ENCODE measurements around the gene VOPP1.

VOPP1 gene

GRCh38 chr7:55520426-55521140 is 51.7 kb downstream of the VOPP1 start:
- TF ChIP-seq CTCF (IDR thresholded peaks at IDR 0.05; ENCODE audit: extremely low read depth, insufficient read depth, missing control alignments) = no peak
- in situ Hi-C loops (cut with MboI; ENCODE audit: low pct_unique_long_range_greater_than_20kb, low sequenced_read_pairs, unreplicated experiment) = no loop called here
- DNase-seq (ENCODE audit: low spot score) = no peak

DNA sequence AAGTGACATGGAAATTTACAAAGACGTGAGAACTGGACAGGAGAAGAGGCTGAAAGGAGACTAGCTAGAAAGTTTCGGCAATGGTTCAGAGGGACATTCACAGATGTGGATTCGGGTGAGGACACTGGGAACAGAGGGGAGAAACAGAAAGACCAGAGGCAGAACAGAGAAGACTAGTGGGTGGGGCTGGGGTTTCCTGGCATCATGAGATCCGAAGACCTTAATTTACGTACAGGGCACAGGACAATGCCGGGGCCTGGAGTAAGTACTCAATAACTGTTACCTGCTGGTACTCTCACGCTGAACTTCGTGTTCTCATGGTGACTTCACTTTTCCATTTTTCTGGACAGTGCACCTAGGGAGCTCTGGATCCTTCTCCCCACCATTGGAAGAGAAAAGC is 53.5 kb downstream of the VOPP1 start:
- no peak for DNase-seq (ENCODE audit: low spot score)
- in situ Hi-C loops (cut with MboI; ENCODE audit: low pct_unique_long_range_greater_than_20kb, low sequenced_read_pairs, unreplicated experiment) = no loop called here
- no peak for TF ChIP-seq CTCF (IDR thresholded peaks at IDR 0.05; ENCODE audit: extremely low read depth, insufficient read depth, missing control alignments)

DNA sequence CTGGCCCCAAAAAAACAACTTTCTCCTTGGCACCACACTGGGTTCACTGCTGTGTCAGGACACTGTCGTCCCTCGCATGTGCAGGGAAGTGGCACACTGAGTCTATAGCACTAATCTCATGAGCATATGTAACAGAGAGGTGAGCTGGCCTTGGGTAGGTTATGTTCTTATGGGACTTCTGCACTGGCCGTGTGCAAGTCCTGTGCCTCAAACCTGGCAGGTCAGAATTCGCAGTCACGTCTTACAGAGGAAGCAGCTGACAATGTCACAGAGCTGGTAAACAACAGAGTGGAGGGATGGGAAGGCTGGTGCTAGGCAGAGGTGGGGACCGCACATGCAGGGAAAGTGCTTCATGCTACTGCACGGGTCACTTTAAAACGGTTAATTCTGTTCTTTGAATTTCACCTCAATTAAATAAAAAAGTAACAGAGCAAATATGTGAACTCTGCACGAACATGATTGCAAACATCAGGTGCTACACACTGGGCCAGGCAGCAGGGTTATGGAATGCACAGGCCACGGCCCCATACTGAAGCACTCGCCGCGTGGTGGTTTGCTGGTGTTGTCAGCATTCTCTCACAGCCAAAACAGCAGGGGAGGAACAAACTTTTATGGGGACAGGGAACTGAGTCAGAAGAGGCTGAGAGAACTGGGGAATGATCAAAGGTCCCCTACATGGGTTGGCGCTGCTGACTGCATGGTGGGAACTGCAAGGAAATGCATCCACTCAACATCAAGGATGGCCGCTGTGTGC is 54.2 kb downstream of the VOPP1 start:
- in situ Hi-C loops (cut with MboI; ENCODE audit: low pct_unique_long_range_greater_than_20kb, low sequenced_read_pairs, unreplicated experiment) = no loop called here
- DNase-seq (ENCODE audit: low spot score) = no peak
- no peak for TF ChIP-seq CTCF (IDR thresholded peaks at IDR 0.05; ENCODE audit: extremely low read depth, insufficient read depth, missing control alignments)

DNA sequence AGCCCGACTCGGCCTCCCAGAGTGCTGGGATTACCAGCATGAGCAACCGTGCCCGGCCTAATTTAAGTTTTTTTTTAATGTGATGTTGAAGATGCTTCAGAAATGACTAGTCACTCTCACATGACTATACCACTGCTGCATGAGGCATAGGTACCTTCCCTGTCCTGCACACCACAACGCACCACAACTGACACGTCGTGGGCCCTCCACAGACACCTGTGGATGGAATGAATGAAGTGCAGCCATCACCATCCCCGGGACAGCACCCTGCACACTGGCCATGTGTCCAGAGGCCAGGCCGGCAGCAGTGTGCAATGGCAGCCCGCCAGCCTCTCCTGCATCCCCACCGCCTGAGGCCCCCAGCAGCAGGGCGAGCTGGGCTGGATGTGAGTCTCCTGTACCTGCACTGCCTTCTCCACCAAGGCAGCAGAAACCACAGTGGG is 55.1 kb downstream of the VOPP1 start:
- TF ChIP-seq CTCF (IDR thresholded peaks at IDR 0.05; ENCODE audit: extremely low read depth, insufficient read depth, missing control alignments) = no peak
- in situ Hi-C loops (cut with MboI; ENCODE audit: low pct_unique_long_range_greater_than_20kb, low sequenced_read_pairs, unreplicated experiment) = no loop called here
- DNase-seq (ENCODE audit: low spot score) = peak; percentile 65

GRCh38 chr7:55516409-55516808 is 55.9 kb downstream of the VOPP1 start:
- no peak for DNase-seq (ENCODE audit: low spot score)
- no peak for TF ChIP-seq CTCF (IDR thresholded peaks at IDR 0.05; ENCODE audit: extremely low read depth, insufficient read depth, missing control alignments)
- in situ Hi-C loops (cut with MboI; ENCODE audit: low pct_unique_long_range_greater_than_20kb, low sequenced_read_pairs, unreplicated experiment) = no loop called here

GRCh38 chr7:55515569-55516279 is 56.6 kb downstream of the VOPP1 start:
- TF ChIP-seq CTCF (IDR thresholded peaks at IDR 0.05; ENCODE audit: extremely low read depth, insufficient read depth, missing control alignments) = no peak
- DNase-seq (ENCODE audit: low spot score) = peak; percentile 54
- in situ Hi-C loops (cut with MboI; ENCODE audit: low pct_unique_long_range_greater_than_20kb, low sequenced_read_pairs, unreplicated experiment) = no loop called here
